HepG2 (cell line): Measurements from ENCODE around the gene AGBL1. TPM values are rescaled to one million over a fixed set of nuclear protein-coding genes. Genes with fewer than 3 reads are reported as not detected.

Experiments used
- ATAC-seq: fragments of 200-7000 bp; cut with Tn5 transposase; 3 replicates; pipeline ENCODE4 v1.9.1; 2020; ENCODE audit warnings: mild to moderate bottlenecking, moderate library complexity
- BruUV-seq: library from RNA; stranded (reverse); fragments of 400-500 nt; replicated peaks from 2 replicates; lab custom pipeline; 2021; lab: Mats Ljungman, UMichigan
- CTCF ChIA-PET: fragments of 300-600 bp; formaldehyde crosslinking; extraction: SDS; loops from one replicate; lab custom pipeline; 2021; ENCODE audit warnings: low total read pairs, inconsistent platforms, low intra/inter-chr PET ratio; lab: Yijun Ruan, JAX
- POLR2A ChIA-PET: fragments of 350-600 bp; sonication (Branson Sonifier 250); formaldehyde crosslinking; loops from one replicate; lab custom pipeline; 2020; ENCODE audit warnings: antibody characterized with exemption, inconsistent platforms; lab: Yijun Ruan, JAX
- DNase-seq: peaks from one replicate; pipeline ENCODE4 v3.0.0-alpha.2; 2015; ENCODE audit warnings: low spot score
- FAIRE-seq: peaks from 3 replicates; lab custom pipeline; 2011; peaks lifted over from hg19 to GRCh38; lab: Jason Lieb, UNC
- H2AFZ ChIP-seq: one replicate; pipeline ENCODE4 v1.6.1; 2011; ENCODE audit warnings: low read length, inconsistent platforms
- H3K27ac ChIP-seq: fragments of 300-600 bp; 3 replicates; pipeline ENCODE4 v1.8.0; 2011; ENCODE audit warnings: mixed run types, mild to moderate bottlenecking, mixed read lengths, low read length, inconsistent platforms; ENCODE audit not compliant: insufficient read depth; ENCODE audit errors: extremely low read length
- H3K27me3 ChIP-seq, 2 experiments: fragments of 200-600 bp in 1 of 2; 2 replicates in 1 of 2; 3 replicates in 1 of 2; pipeline versions ENCODE4 v1.6.0 to v1.8.0; 2011; ENCODE audit warnings: low read length in 2 of 2, mild to moderate bottlenecking in 2 of 2, moderate library complexity in 2 of 2, inconsistent platforms in 1 of 2; ENCODE audit not compliant: insufficient read depth in 2 of 2, control insufficient read depth in 1 of 2
- H3K36me3 ChIP-seq, 2 experiments: fragments of 200-600 bp in 1 of 2; replicated peaks in 1 of 2; 2 replicates in 1 of 2; 3 replicates in 1 of 2; pipeline versions ENCODE4 v1.5.1 to v1.8.0; 2011; ENCODE audit warnings: low read length in 2 of 2, inconsistent platforms in 1 of 2; ENCODE audit not compliant: insufficient read depth in 2 of 2, control insufficient read depth in 1 of 2
- H3K4me1 ChIP-seq: 2 replicates; pipeline ENCODE4 v1.5.1; 2012; ENCODE audit warnings: low read length, inconsistent platforms; ENCODE audit not compliant: insufficient read depth
- H3K4me2 ChIP-seq: 2 replicates; pipeline ENCODE4 v1.6.0; 2011; ENCODE audit warnings: low read depth, low read length, inconsistent platforms
- H3K4me3 ChIP-seq, 3 experiments: fragments of 200-600 bp in 1 of 3; sonication (generic), shearing (Covaris generic) in 1 of 3; replicated peaks in 1 of 3; 2 replicates each; pipeline ENCODE4 v1.5.1; 2011 to 2016; ENCODE audit warnings: low read length in 3 of 3, inconsistent platforms in 2 of 3, low read depth in 2 of 3, mild to moderate bottlenecking in 2 of 3, control low read depth in 1 of 3, mixed read lengths in 1 of 3; ENCODE audit not compliant: insufficient read depth in 1 of 3
- H3K79me2 ChIP-seq: one replicate; pipeline ENCODE4 v1.6.1; 2011; ENCODE audit warnings: low read length, inconsistent platforms; ENCODE audit not compliant: insufficient read depth
- H3K9ac ChIP-seq: 2 replicates; pipeline ENCODE4 v1.6.0; 2011; ENCODE audit warnings: mild to moderate bottlenecking, low read depth, low read length, inconsistent platforms; ENCODE audit not compliant: insufficient read depth
- H3K9me3 ChIP-seq: 2 replicates; pipeline ENCODE4 v1.5.1; 2012; ENCODE audit warnings: mild to moderate bottlenecking, low read length
- H4K20me1 ChIP-seq: 2 replicates; pipeline ENCODE4 v1.6.0; 2011; ENCODE audit warnings: inconsistent platforms, mild to moderate bottlenecking, low read length, moderate library complexity; ENCODE audit not compliant: insufficient read depth
- BCL3 ChIP-seq: sonication (generic); formaldehyde crosslinking; IDR thresholded peaks from 2 replicates; pipeline ENCODE4 v1.5.1; 2020; ENCODE audit warnings: mild to moderate bottlenecking, missing genetic modification reagents, moderate library complexity
- HNF4A ChIP-seq: sonication (generic); formaldehyde crosslinking; IDR thresholded peaks from 2 replicates; pipeline ENCODE4 v1.4.0; 2020; ENCODE audit warnings: missing genetic modification reagents
- HOXA5 ChIP-seq: sonication (generic); formaldehyde crosslinking; IDR thresholded peaks from 2 replicates; pipeline ENCODE4 v1.4.0; 2020; ENCODE audit warnings: missing genetic modification reagents
- HOXA9 ChIP-seq: sonication (generic); formaldehyde crosslinking; IDR thresholded peaks from 2 replicates; pipeline ENCODE4 v1.8.1; 2022; ENCODE audit warnings: missing genetic modification reagents, mild to moderate bottlenecking, moderate library complexity, borderline replicate concordance
- IKZF1 ChIP-seq: fragments of 450-650 bp; IDR thresholded peaks from 2 replicates; pipeline ENCODE4 v1.7.1; 2016
- MAF1 ChIP-seq: sonication (generic); formaldehyde crosslinking; IDR thresholded peaks from 2 replicates; pipeline ENCODE4 v1.5.0; 2020; ENCODE audit warnings: missing genetic modification reagents, borderline replicate concordance
- SP4 ChIP-seq: sonication (generic); formaldehyde crosslinking; IDR thresholded peaks from 2 replicates; pipeline ENCODE4 v1.8.1; 2023; ENCODE audit warnings: mild to moderate bottlenecking, missing genetic modification reagents
- TGIF2 ChIP-seq: IDR thresholded peaks from 2 replicates; pipeline ENCODE4 v1.6.1; 2016; ENCODE audit warnings: control low read depth, missing compliant biosample characterization
- U2AF1 ChIP-seq: fragments of 200-400 bp; formaldehyde crosslinking; optimal IDR thresholded peaks from 2 replicates; pipeline ENCODE3; 2017; ENCODE audit warnings: mild to moderate bottlenecking, low read depth, low read length
- ZMAT5 ChIP-seq: sonication (generic); formaldehyde crosslinking; IDR thresholded peaks from 2 replicates; pipeline ENCODE4 v1.5.0; 2020; ENCODE audit warnings: mild to moderate bottlenecking, low read depth, missing genetic modification reagents, borderline replicate concordance
- ZMYM4 ChIP-seq: sonication (generic); formaldehyde crosslinking; IDR thresholded peaks from 2 replicates; pipeline ENCODE4 v1.8.1; 2023; ENCODE audit warnings: mild to moderate bottlenecking, missing genetic modification reagents
- ZNF138 ChIP-seq: sonication (generic); formaldehyde crosslinking; IDR thresholded peaks from 2 replicates; pipeline ENCODE4 v1.5.0; 2020; ENCODE audit warnings: mild to moderate bottlenecking, low read depth, missing genetic modification reagents
- ZNF546 ChIP-seq: sonication (generic); formaldehyde crosslinking; conservative IDR thresholded peaks from 2 replicates; pipeline ENCODE4 v1.8.1; 2023; ENCODE audit warnings: mild to moderate bottlenecking, missing genetic modification reagents
- ZNF614 ChIP-seq: IDR thresholded peaks from 2 replicates; pipeline ENCODE4 v1.6.1; 2018; ENCODE audit warnings: missing biosample characterization, missing genetic modification reagents, inconsistent platforms, borderline replicate concordance
- ZNF850 ChIP-seq: sonication (generic); formaldehyde crosslinking; conservative IDR thresholded peaks from 2 replicates; pipeline ENCODE4 v1.9.0; 2021; ENCODE audit warnings: mild to moderate bottlenecking, missing genetic modification reagents
- ZSCAN30 ChIP-seq: sonication (generic); formaldehyde crosslinking; IDR thresholded peaks from 2 replicates; pipeline ENCODE4 v1.5.0; 2020; ENCODE audit warnings: mild to moderate bottlenecking, missing genetic modification reagents
- WGBS: methylation state at CpG from one replicate; pipeline ENCODE4 v1.1.6; 2017; ENCODE audit warnings: low lambda C conversion rate; 5-methylcytosine and 5-hydroxymethylcytosine counted together
- in situ Hi-C: cut with HindIII; loops from 2 replicates; pipeline ENCODE4 v1.10.0; 2017; ENCODE audit warnings: low pct_unique_long_range_greater_than_20kb; ENCODE audit not compliant: extremely low pct_ligation_motif_present
- intact Hi-C: fragments of 100-400 bp; cut with micrococcal nuclease; formaldehyde crosslinking; loops from one replicate; pipeline ENCODE4 v1.10.0; 2022; ENCODE audit not compliant: unreplicated experiment
- polyA plus RNA-seq, 8 experiments: library from polyadenylated mRNA; depleted of rRNA in 3 of 8; stranded (reverse) in 7 of 8; unstranded in 1 of 8; fragments of >200 nt; fragmentation: Illumina TruSeq in 4 of 8; extraction: Trizol in 4 of 8; gene quantifications; 2 replicates each; pipeline versions ENCODE4 v1.2.1 to v1.2.3, GENCODE V29; 2011 to 2016; ENCODE audit warnings: low read depth in 4 of 8, missing spikeins in 1 of 8, mixed read lengths in 1 of 8; ENCODE audit not compliant: insufficient read depth in 1 of 8
- total RNA-seq, 5 experiments: library from RNA; depleted of rRNA; stranded (reverse); fragments of >200 nt; fragmentation: Illumina TruSeq; extraction: Trizol; gene quantifications; 2 replicates each; pipeline ENCODE4 v1.2.3, GENCODE V29; 2016; ENCODE audit warnings: low read depth in 1 of 5

Gene AGBL1
- total and polyA plus RNA-seq, 2 of the 13 experiments (the other 11 are each of a cell fraction or from before 2014, with no cell fraction given) = 0.01 TPM; not detected in 1

GRCh38 chr15:86573476-86573875 is 493.8 kb downstream of the AGBL1 start:
- 4% methylated on average over 3 of the region's 3 CpGs for WGBS
- Histone ChIP-seq H3K27me3 (no peaks in the 10 kb centered on the region), H3K9ac (no peak overlapping the region), H3K9me3 (peaks cover 88% of the 10 kb centered on the region), H2AFZ (no peak overlapping the region), H3K4me1 (no peaks in the 10 kb centered on the region), H4K20me1 (no peaks in the 10 kb centered on the region), H3K4me2 (no peak overlapping the region)
- no TSS peak for BruUV-seq
- FAIRE-seq (no peak), ATAC-seq (no peak)
- in situ Hi-C loops (no loop called here), intact Hi-C loops (no loop called here)
- CTCF ChIA-PET = no interaction called here
- TF ChIP-seq ZMAT5 (CRISPR knock-in tag) (no peak), ZSCAN30 (CRISPR knock-in tag) (no peak), SP4 (CRISPR knock-in tag) (no peak), ZNF614 (CRISPR knock-in tag) (no peak), HOXA9 (CRISPR knock-in tag) (no peak), ZNF546 (CRISPR knock-in tag) (no peak), IKZF1 (no peak), ZNF850 (CRISPR knock-in tag) (no peak), ZMYM4 (CRISPR knock-in tag) (no peak), BCL3 (CRISPR knock-in tag) (no peak), U2AF1 (no peak), TGIF2 (no peak), MAF1 (CRISPR knock-in tag) (no peak), HOXA5 (CRISPR knock-in tag) (no peak), ZNF138 (no peak), HNF4A (no peak)
- TF ChIP-seq, all 625 proteins: peak for 0
- H3K4me3 ChIP-seq = no peak overlapping the region
- H3K79me2 ChIP-seq = no peaks in the 10 kb centered on the region
- H3K36me3 ChIP-seq = no peaks in the 10 kb centered on the region
- DNase-seq = no peak
- POLR2A ChIA-PET = no interaction called here
- H3K27ac ChIP-seq = no peak overlapping the region
